Loucy (cell line): ENCODE measurements around the gene NDUFB10.

Experiments
- H2AFZ ChIP-seq: fragments of 200-600 bp; sonication (generic); 2 replicates; pipeline ENCODE4 v1.6.0; 2016; ENCODE audit warnings: antibody characterized with exemption, mild to moderate bottlenecking, low read length, moderate library complexity
- H3F3A ChIP-seq: fragments of 200-600 bp; 2 replicates; pipeline ENCODE4 v1.6.0; 2016; ENCODE audit warnings: antibody characterized with exemption, low read depth, mild to moderate bottlenecking
- H3K27me3 ChIP-seq: fragments of 200-600 bp; sonication (generic); 2 replicates; pipeline ENCODE4 v1.6.1; 2014; ENCODE audit warnings: low read length, mild to moderate bottlenecking; ENCODE audit not compliant: insufficient read depth, poor library complexity, severe bottlenecking
- H3K36me3 ChIP-seq: fragments of 200-600 bp; sonication (generic); 2 replicates; pipeline ENCODE4 v1.6.1; 2016; ENCODE audit warnings: low read length; ENCODE audit not compliant: insufficient read depth
- H3K4me1 ChIP-seq: fragments of 200-600 bp; sonication (generic); 2 replicates; pipeline ENCODE4 v1.5.1; 2014; ENCODE audit warnings: low read length, mild to moderate bottlenecking; ENCODE audit not compliant: insufficient read depth, poor library complexity, severe bottlenecking
- H3K4me2 ChIP-seq: fragments of 200-600 bp; sonication (generic); 2 replicates; pipeline ENCODE4 v1.6.0; 2014; ENCODE audit warnings: antibody characterized with exemption, low read length, low read depth, mild to moderate bottlenecking; ENCODE audit not compliant: poor library complexity, severe bottlenecking
- H3K4me3 ChIP-seq: fragments of 200-600 bp; sonication (generic); 2 replicates; pipeline ENCODE4 v1.5.1; 2014; ENCODE audit warnings: low read length, mild to moderate bottlenecking, mixed read lengths; ENCODE audit not compliant: poor library complexity, severe bottlenecking
- H3K79me2 ChIP-seq: fragments of 200-600 bp; sonication (generic); 2 replicates; pipeline ENCODE4 v1.6.1; 2014; ENCODE audit warnings: low read length; ENCODE audit not compliant: insufficient read depth
- H3K9ac ChIP-seq: fragments of 200-600 bp; sonication (generic); 2 replicates; pipeline ENCODE4 v1.6.0; 2014; ENCODE audit warnings: mild to moderate bottlenecking, low read depth, low read length, moderate library complexity; ENCODE audit not compliant: poor library complexity, severe bottlenecking
- H3K9me2 ChIP-seq: fragments of 200-600 bp; sonication (generic); replicated peaks from 2 replicates; pipeline ENCODE4 v1.6.1; 2016; ENCODE audit warnings: low read depth, low read length, mixed read lengths
- H3K9me3 ChIP-seq: fragments of 200-600 bp; sonication (generic); 2 replicates; pipeline ENCODE4 v1.6.1; 2014; ENCODE audit warnings: mild to moderate bottlenecking, antibody characterized with exemption, low read length, low read depth; ENCODE audit not compliant: insufficient read depth
- H4K20me1 ChIP-seq: fragments of 200-600 bp; sonication (generic); 2 replicates; pipeline ENCODE4 v1.6.0; 2014; ENCODE audit warnings: antibody characterized with exemption, low read length, mild to moderate bottlenecking; ENCODE audit not compliant: insufficient read depth, poor library complexity, severe bottlenecking
- EZH2phosphoT487 ChIP-seq: fragments of 200-600 bp; IDR thresholded peaks from 2 replicates; pipeline ENCODE4 v1.6.1; 2018; ENCODE audit warnings: antibody characterized with exemption, mild to moderate bottlenecking, moderate library complexity, borderline replicate concordance
- TF ChIP-seq, protein P1 (sequence below): fragments of 200-600 bp; sonication (generic); conservative IDR thresholded peaks from 2 replicates; pipeline ENCODE4 v1.5.1; 2014; ENCODE audit warnings: mild to moderate bottlenecking, antibody characterized with exemption, low read length

The NDUFB10 gene

DNA sequence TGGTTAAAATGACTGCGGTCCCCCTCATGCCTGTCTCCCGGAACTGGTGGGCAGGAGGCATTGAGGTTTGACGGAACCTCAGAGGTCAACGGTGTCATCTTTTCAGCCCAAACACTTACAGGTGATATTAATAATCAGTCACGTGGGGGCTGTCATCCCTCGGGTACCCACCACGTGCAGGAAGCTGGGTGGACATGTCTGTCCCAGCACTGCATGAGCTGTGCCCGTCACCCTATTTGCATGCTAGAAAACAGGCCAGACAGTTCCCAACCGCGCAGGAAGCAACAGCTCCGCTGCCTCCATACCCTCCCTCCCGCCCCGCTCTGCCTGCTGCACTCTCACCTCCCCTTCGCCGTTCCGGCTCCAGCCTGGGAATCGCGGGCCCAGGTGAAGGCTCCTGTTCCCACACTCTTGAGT is 31.8 kb downstream of the NDUFB10 start:
- TF ChIP-seq, protein P1, sequence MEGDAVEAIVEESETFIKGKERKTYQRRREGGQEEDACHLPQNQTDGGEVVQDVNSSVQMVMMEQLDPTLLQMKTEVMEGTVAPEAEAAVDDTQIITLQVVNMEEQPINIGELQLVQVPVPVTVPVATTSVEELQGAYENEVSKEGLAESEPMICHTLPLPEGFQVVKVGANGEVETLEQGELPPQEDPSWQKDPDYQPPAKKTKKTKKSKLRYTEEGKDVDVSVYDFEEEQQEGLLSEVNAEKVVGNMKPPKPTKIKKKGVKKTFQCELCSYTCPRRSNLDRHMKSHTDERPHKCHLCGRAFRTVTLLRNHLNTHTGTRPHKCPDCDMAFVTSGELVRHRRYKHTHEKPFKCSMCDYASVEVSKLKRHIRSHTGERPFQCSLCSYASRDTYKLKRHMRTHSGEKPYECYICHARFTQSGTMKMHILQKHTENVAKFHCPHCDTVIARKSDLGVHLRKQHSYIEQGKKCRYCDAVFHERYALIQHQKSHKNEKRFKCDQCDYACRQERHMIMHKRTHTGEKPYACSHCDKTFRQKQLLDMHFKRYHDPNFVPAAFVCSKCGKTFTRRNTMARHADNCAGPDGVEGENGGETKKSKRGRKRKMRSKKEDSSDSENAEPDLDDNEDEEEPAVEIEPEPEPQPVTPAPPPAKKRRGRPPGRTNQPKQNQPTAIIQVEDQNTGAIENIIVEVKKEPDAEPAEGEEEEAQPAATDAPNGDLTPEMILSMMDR = no peak
- TF ChIP-seq EZH2phosphoT487 = no peak
- no peak overlapping the region for H3K4me2 ChIP-seq
- no peaks in the 10 kb centered on the region for H4K20me1 ChIP-seq
- no peaks in the 10 kb centered on the region for H3F3A ChIP-seq
- no peaks in the 10 kb centered on the region for H3K4me1 ChIP-seq
- no peaks in the 10 kb centered on the region for H3K9me2 ChIP-seq
- H3K27me3 ChIP-seq = no peaks in the 10 kb centered on the region
- H3K9me3 ChIP-seq = no peaks in the 10 kb centered on the region
- no peak overlapping the region for H2AFZ ChIP-seq
- H3K4me3 ChIP-seq = no peak overlapping the region
- H3K36me3 ChIP-seq = no peaks in the 10 kb centered on the region; the same call in 1 of the 2 replicates
- no peak overlapping the region for H3K9ac ChIP-seq
- H3K79me2 ChIP-seq = 0 out of 2 replicates have a peak, but pooled peaks cover 2% of the 10 kb centered on the region

DNA sequence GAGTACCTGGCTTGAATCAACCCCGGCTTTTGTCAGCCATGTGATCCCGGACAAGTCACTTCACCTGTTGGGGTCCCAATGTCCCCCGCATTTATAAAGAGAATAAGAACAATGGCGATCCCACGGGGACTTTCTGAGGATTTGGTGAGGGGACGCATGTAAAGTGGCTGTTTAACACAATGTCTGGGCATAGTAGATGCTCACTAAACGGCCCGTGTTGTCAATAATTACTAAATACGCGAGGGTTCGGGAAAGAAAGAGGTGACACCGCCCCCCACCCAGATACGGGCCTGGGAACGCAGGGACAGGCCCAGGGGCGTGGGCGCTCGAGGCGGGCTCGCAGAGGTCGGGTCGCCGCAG is 32.2 kb downstream of the NDUFB10 start:
- H3K36me3 ChIP-seq = no peaks in the 10 kb centered on the region; the same call in 1 of the 2 replicates
- H2AFZ ChIP-seq = no peak overlapping the region
- TF ChIP-seq EZH2phosphoT487 = no peak
- TF ChIP-seq, protein P1 = no peak
- no peaks in the 10 kb centered on the region for H3K27me3 ChIP-seq
- H4K20me1 ChIP-seq = no peaks in the 10 kb centered on the region
- H3K79me2 ChIP-seq = no peaks in the 10 kb centered on the region
- no peak overlapping the region for H3K4me3 ChIP-seq
- no peaks in the 10 kb centered on the region for H3K9me3 ChIP-seq
- H3K9ac ChIP-seq = no peak overlapping the region
- H3K4me2 ChIP-seq = no peak overlapping the region
- no peaks in the 10 kb centered on the region for H3F3A ChIP-seq
- no peaks in the 10 kb centered on the region for H3K9me2 ChIP-seq
- no peaks in the 10 kb centered on the region for H3K4me1 ChIP-seq

GRCh38 chr16:1991948-1992703 is 32.8 kb downstream of the NDUFB10 start:
- no peaks in the 10 kb centered on the region for H3K4me1 ChIP-seq
- H3K9ac ChIP-seq = no peak overlapping the region
- H3K4me3 ChIP-seq = no peak overlapping the region

More at GRCh38 chr16:1991948-1992703, 32.8 kb downstream of the NDUFB10 start:
- Histone ChIP-seq H3K9me2 (no peaks in the 10 kb centered on the region), H3K79me2 (no peaks in the 10 kb centered on the region), H3K4me2 (no peak overlapping the region), H3K27me3 (no peaks in the 10 kb centered on the region), H4K20me1 (no peaks in the 10 kb centered on the region), H3F3A (no peaks in the 10 kb centered on the region), H3K36me3 (peaks cover under 1% of the 10 kb centered on the region; the same call in 1 of the 2 replicates), H3K9me3 (no peaks in the 10 kb centered on the region), H2AFZ (no peak overlapping the region)
- TF ChIP-seq, protein P1 = no peak
- no peak for TF ChIP-seq EZH2phosphoT487
